Effector memory CD8-positive, alpha-beta T cell (primary cell): Measurements from ENCODE around the gene MYO1H.
A peak's percentile ranks its signal among the peaks of the same experiment; 100 is the strongest.

ENCODE experiments used
- ATAC-seq: fragments of 150-1000 bp; cut with Tn5 transposase; replicated peaks from 2 replicates; pipeline ENCODE4 v1.10.0; 2021; ENCODE audit warnings: mild to moderate bottlenecking, moderate library complexity
- DNase-seq, 3 experiments: peaks; one replicate each; pipeline ENCODE4 v3.0.0; 2021
- H3K27ac Mint-ChIP-seq, 2 donors: one replicate each; pipeline ENCODE4 v1.8.0; 2022; ENCODE audit warnings: mild to moderate bottlenecking in 2 of 2, mixed read lengths in 2 of 2, moderate library complexity in 2 of 2
- H3K27me3 Mint-ChIP-seq, 2 donors: one replicate each; pipeline ENCODE4 v1.8.0; 2022; ENCODE audit warnings: mixed read lengths in 2 of 2
- H3K36me3 Mint-ChIP-seq: one replicate; pipeline ENCODE4 v1.8.0; 2022; ENCODE audit warnings: mild to moderate bottlenecking, moderate library complexity, mixed read lengths; ENCODE audit not compliant: insufficient read depth
- H3K4me1 Mint-ChIP-seq, 2 donors: one replicate each; pipeline ENCODE4 v1.8.0; 2022; ENCODE audit warnings: low read depth in 2 of 2, mixed read lengths in 2 of 2
- H3K4me3 Mint-ChIP-seq, 2 donors: one replicate each; pipeline ENCODE4 v1.8.0; 2022; ENCODE audit warnings: mild to moderate bottlenecking in 2 of 2, mixed read lengths in 2 of 2, moderate library complexity in 2 of 2
- H3K9me3 Mint-ChIP-seq, 2 donors: one replicate each; pipeline ENCODE4 v1.8.0; 2022; ENCODE audit warnings: mixed read lengths in 2 of 2

The MYO1H gene

DNA sequence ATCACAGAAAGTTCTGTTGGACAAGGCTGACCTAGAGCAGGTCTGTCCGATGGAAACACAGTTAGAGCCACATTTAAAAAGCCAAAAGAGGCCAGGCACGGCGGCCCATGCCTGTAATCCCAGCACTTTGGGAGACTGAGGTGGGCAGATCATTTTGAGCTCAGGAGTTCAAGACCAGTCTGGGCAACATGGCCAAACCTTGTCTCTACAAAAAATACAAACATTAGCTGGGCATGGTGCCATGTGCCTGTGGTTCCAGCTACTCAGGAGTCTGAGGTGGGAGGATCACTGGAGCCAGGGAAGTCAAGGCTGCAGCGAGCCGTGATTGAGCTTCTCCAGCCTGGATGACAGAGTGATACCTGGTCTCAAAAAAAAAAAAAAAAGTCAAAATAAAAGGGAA, 144.7 kb downstream of the MYO1H start:
- Mint-ChIP-seq H3K4me1 (no peaks in the 10 kb centered on the region), H3K36me3 (peaks cover 38% of the 10 kb centered on the region), H3K27ac (no peak overlapping the region), H3K4me3 (no peak overlapping the region), H3K27me3 (no peaks in the 10 kb centered on the region), H3K9me3 (no peaks in the 10 kb centered on the region)
- ATAC-seq (no peak), DNase-seq (no peak)

DNA sequence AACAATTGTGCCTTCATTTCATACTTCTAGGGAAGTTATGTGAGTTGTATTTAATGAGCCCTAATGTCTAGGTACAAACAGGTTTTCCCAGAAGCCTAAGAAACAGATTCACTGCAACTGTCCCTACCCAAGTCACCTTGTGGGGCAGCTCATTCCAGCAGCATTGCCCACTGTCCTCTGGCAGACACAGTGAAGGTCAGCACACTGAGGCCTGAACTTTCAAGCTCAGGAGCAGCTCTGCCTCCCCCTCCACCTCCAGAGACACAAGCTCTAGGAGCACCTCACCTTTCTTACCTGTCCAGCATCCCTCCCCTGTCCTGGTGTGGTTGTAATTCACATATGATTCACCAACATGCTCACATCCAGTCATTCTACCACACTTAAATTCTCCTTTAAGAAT, 145.4 kb downstream of the MYO1H start:
- no peaks in the 10 kb centered on the region for H3K27me3 Mint-ChIP-seq
- peak overlapping the region in 1 of 2 donors; percentile 33 for H3K27ac Mint-ChIP-seq
- H3K4me3 Mint-ChIP-seq = no peak overlapping the region
- H3K4me1 Mint-ChIP-seq = no peaks in the 10 kb centered on the region
- DNase-seq (no peak), ATAC-seq (no peak)
- no peaks in the 10 kb centered on the region for H3K9me3 Mint-ChIP-seq
- H3K36me3 Mint-ChIP-seq = peaks cover 46% of the 10 kb centered on the region

DNA sequence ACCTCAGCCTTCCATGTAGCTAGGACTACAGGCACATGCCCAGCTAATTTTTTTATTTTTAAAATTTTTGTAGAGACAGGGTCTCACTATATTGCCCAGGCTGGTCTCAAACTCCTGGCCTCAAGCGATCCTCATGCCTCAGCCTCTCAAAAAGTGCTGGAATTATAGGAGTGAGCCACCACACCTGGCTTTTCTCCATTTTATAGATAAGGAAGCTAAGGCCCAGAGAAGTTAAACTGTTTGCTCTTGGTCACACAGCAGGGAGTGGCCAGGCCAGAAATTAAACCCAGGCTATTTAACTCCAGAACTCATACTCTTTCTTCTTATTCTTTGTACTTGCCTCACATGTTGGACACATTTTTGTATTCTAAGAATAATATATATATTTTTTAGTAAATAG, 146.2 kb downstream of the MYO1H start:
- H3K27me3 Mint-ChIP-seq = no peaks in the 10 kb centered on the region
- DNase-seq = no peak
- ATAC-seq = no peak
- H3K27ac Mint-ChIP-seq = no peak overlapping the region
- H3K4me1 Mint-ChIP-seq = no peaks in the 10 kb centered on the region
- no peaks in the 10 kb centered on the region for H3K9me3 Mint-ChIP-seq
- H3K36me3 Mint-ChIP-seq = peaks cover 50% of the 10 kb centered on the region
- H3K4me3 Mint-ChIP-seq = no peak overlapping the region

DNA sequence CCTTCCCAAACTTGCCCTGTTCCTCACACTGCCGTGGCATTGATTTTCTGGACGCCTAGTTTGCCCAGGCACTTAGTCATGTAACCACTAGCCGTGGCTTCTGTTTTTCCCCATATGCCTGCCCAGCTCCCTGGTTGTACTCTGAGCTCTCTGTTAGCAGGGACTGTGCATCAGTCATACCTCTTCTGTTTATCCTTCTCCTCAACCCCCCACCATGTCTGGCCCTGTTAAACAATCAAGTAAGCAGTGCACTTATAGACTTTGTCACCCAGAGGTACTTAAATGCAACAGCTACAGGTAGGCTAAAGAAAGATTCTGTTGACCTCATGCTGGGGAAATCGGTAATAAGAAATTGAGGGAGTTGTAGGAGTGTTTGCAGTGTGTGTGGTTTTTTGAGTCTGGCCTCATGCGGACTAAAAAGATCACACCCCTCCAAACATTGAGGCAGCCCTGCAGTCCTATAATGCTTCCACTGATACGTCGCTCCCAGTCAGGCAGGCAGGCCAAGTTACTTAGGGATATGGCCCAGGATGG, 146.7 kb downstream of the MYO1H start:
- peaks cover 50% of the 10 kb centered on the region for H3K36me3 Mint-ChIP-seq
- DNase-seq = no peak
- H3K4me3 Mint-ChIP-seq = no peak overlapping the region
- no peak overlapping the region for H3K27ac Mint-ChIP-seq
- ATAC-seq = no peak
- no peaks in the 10 kb centered on the region for H3K27me3 Mint-ChIP-seq
- H3K4me1 Mint-ChIP-seq = no peaks in the 10 kb centered on the region
- H3K9me3 Mint-ChIP-seq = no peaks in the 10 kb centered on the region

DNA sequence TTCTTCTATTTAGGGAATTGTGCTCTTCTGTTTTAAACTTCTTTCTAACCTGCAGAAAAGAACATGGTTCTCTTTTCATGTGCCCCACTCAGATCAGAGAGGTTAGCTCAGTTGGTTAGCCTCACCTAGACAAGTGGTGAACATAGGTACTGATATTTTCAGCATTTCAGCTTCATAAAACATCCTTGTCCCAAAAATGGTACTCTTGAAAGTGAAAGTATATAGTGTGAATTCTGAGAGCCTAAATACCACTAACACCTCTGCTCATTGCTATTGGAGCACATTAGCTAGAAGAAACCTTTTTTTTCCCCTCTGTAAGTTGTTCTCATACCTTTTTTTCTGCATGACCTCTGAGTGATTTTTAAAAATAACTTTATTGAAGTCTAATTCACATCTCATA, 147.3 kb downstream of the MYO1H start:
- no peak overlapping the region for H3K4me3 Mint-ChIP-seq
- peaks cover 53% of the 10 kb centered on the region for H3K36me3 Mint-ChIP-seq
- H3K27me3 Mint-ChIP-seq = no peaks in the 10 kb centered on the region
- DNase-seq = no peak
- no peaks in the 10 kb centered on the region for H3K4me1 Mint-ChIP-seq
- no peak overlapping the region for H3K27ac Mint-ChIP-seq
- no peak for ATAC-seq
- H3K9me3 Mint-ChIP-seq = no peaks in the 10 kb centered on the region

DNA sequence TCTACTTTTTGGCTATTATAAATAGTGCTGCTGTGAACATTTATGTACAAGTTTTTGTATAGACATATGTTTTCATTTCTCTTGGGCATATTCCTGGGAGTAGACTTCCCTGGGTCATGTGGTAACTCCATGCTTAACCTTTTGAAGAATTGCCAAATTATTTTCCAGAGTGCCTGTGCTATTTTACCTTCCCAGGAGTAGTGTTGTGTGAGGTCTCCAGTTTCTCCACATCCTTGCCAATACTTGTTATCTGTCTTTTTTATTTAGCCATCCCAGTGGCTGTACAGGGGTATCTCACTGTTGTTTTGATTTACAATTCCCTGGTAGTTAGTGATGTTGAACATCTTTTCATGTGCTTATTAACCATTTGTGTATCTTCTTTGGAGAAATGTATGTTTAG, 148.6 kb downstream of the MYO1H start:
- no peaks in the 10 kb centered on the region for H3K4me1 Mint-ChIP-seq
- ATAC-seq (no peak), DNase-seq (no peak)
- no peaks in the 10 kb centered on the region for H3K27me3 Mint-ChIP-seq
- peaks cover 51% of the 10 kb centered on the region for H3K36me3 Mint-ChIP-seq
- H3K9me3 Mint-ChIP-seq = no peaks in the 10 kb centered on the region
- no peak overlapping the region for H3K4me3 Mint-ChIP-seq
- H3K27ac Mint-ChIP-seq = no peak overlapping the region

DNA sequence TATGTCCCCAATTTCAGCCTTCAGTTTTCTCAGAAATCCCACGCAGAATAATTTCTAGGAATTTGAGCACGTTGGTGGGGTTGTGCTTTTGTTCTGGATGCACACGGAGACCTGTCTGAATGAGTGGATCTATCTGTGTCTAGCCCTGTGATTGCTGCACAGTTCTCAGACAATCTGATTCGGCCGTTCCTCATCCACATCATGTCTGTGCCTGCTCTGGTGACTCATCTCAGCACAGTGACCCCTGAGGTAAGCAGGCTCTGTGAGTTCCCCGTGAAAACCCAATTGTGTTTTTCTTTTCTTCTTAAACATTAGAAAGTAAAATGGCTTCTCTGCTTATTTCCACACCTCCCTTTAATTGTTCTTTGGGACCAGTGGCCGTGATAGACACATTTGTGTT, 150.0 kb downstream of the MYO1H start:
- Mint-ChIP-seq H3K36me3 (peaks cover 48% of the 10 kb centered on the region), H3K4me1 (no peaks in the 10 kb centered on the region), H3K27me3 (no peaks in the 10 kb centered on the region), H3K4me3 (no peak overlapping the region), H3K27ac (no peak overlapping the region), H3K9me3 (no peaks in the 10 kb centered on the region)
- DNase-seq (no peak), ATAC-seq (no peak)
